DOHH2 (cell line): ENCODE results near the gene UBASH3B.
A peak's percentile ranks its signal among the peaks of the same experiment; 100 is the strongest.

Experiments used
- H3F3A ChIP-seq: fragments of 200-600 bp; sonication (generic), shearing (Covaris generic); 2 replicates; pipeline ENCODE4 v1.6.0; 2016; ENCODE audit warnings: antibody characterized with exemption, mild to moderate bottlenecking; ENCODE audit not compliant: control insufficient read depth, insufficient read depth
- H3K27ac ChIP-seq: fragments of 200-600 bp; sonication (generic); 2 replicates; pipeline ENCODE4 v1.5.1; 2014; ENCODE audit warnings: low read depth, mild to moderate bottlenecking, low read length, moderate library complexity
- H3K27me3 ChIP-seq: fragments of 200-600 bp; sonication (generic); 2 replicates; pipeline ENCODE4 v1.6.1; 2014; ENCODE audit warnings: mild to moderate bottlenecking, low read length, mixed read lengths; ENCODE audit not compliant: control insufficient read depth
- H3K36me3 ChIP-seq: fragments of 200-600 bp; sonication (generic); 2 replicates; pipeline ENCODE4 v1.6.1; 2014; ENCODE audit warnings: mild to moderate bottlenecking, low read length, moderate library complexity, mixed read lengths; ENCODE audit not compliant: control insufficient read depth
- H3K4me1 ChIP-seq: fragments of 200-600 bp; sonication (generic); 2 replicates; pipeline ENCODE4 v1.6.1; 2014; ENCODE audit warnings: mild to moderate bottlenecking, low read length, mixed read lengths; ENCODE audit not compliant: control insufficient read depth
- H3K4me2 ChIP-seq: fragments of 200-600 bp; sonication (generic); 2 replicates; pipeline ENCODE4 v1.6.0; 2014; ENCODE audit warnings: mild to moderate bottlenecking, low read length, moderate library complexity
- H3K4me3 ChIP-seq: fragments of 200-600 bp; sonication (generic); 2 replicates; pipeline ENCODE4 v1.5.1; 2014; ENCODE audit warnings: mild to moderate bottlenecking, low read length, mixed read lengths
- H3K79me2 ChIP-seq: fragments of 200-600 bp; sonication (generic); 2 replicates; pipeline ENCODE4 v1.6.1; 2014; ENCODE audit warnings: mild to moderate bottlenecking, low read length, mixed read lengths; ENCODE audit not compliant: control insufficient read depth
- H3K9me2 ChIP-seq: fragments of 200-600 bp; sonication (generic); replicated peaks from 2 replicates; pipeline ENCODE4 v1.6.1; 2014; ENCODE audit warnings: mild to moderate bottlenecking, low read length, mixed read lengths; ENCODE audit not compliant: control insufficient read depth
- H3K9me3 ChIP-seq: fragments of 200-600 bp; sonication (generic); 2 replicates; pipeline ENCODE4 v1.6.1; 2014; ENCODE audit warnings: antibody characterized with exemption, low read length, mixed read lengths; ENCODE audit not compliant: control insufficient read depth, insufficient read depth
- H4K20me1 ChIP-seq: fragments of 200-600 bp; sonication (generic); 2 replicates; pipeline ENCODE4 v1.6.0; 2014; ENCODE audit warnings: low read depth, mild to moderate bottlenecking, antibody characterized with exemption, low read length, moderate library complexity; ENCODE audit not compliant: control insufficient read depth, insufficient read depth
- EZH2phosphoT487 ChIP-seq: fragments of 200-600 bp; sonication (generic); IDR thresholded peaks from 2 replicates; pipeline ENCODE4 v1.6.1; 2017; ENCODE audit warnings: borderline replicate concordance, mild to moderate bottlenecking, antibody characterized with exemption, low read length, moderate library complexity, mixed read lengths
- TF ChIP-seq, protein P1 (sequence below): fragments of 200-600 bp; sonication (generic); IDR thresholded peaks from one replicate; pipeline ENCODE4 v1.5.1; 2014; ENCODE audit warnings: antibody characterized with exemption, mild to moderate bottlenecking, low read depth, low read length; ENCODE audit not compliant: poor library complexity, severe bottlenecking

Gene UBASH3B

DNA sequence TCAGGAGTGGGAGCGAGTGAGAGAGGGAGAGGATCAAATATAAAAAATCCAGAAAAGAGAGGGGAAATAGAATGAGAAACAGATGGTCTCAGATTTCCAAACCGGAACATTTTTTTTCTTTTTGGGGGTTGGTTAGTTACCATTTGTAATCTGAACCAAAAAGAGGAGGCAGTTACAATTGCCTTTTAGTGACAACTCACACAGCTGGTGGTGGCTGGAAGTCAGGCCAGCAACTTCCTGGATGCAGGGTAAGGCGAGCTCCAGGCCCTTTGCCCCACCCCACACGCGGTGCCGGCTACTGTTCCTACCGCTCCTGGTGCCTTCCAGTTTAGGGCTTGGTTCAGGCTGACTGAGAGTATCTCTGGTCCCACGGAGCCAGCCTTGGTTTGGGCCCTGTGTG, 21.0 kb upstream of the UBASH3B start:
- no peak for TF ChIP-seq EZH2phosphoT487
- no peaks in the 10 kb centered on the region for H3K36me3 ChIP-seq
- peaks cover 9% of the 10 kb centered on the region for H3K4me1 ChIP-seq
- H4K20me1 ChIP-seq, result no peaks in the 10 kb centered on the region
- H3K27me3 ChIP-seq, result no peaks in the 10 kb centered on the region
- no peak overlapping the region for H3K4me2 ChIP-seq
- no peak overlapping the region for H3K4me3 ChIP-seq
- no peaks in the 10 kb centered on the region for H3K79me2 ChIP-seq
- no peaks in the 10 kb centered on the region for H3F3A ChIP-seq
- H3K9me2 ChIP-seq, result no peaks in the 10 kb centered on the region
- H3K27ac ChIP-seq, result no peak overlapping the region
- no peaks in the 10 kb centered on the region for H3K9me3 ChIP-seq

DNA sequence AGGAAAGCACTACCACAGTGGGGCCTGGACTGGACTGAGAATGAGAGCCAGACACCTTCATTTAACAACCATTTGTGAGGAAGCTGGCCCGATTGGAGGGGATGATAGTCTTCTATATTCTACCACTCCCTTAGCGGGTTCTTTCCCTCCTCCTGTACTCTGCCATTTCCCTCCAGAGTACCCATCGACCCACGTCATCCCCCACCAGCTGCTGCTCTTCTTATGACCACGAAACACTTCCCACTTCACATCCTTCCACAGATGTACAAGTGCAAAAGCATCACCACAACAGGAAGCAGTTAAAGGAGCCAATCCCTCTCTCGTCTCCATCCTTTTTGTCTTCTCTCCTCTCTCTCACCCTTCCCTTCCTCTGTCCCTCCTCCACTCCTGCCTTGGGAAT, 18.0 kb upstream of the UBASH3B start:
- no peaks in the 10 kb centered on the region for H3K27me3 ChIP-seq
- no peak overlapping the region for H3K4me3 ChIP-seq
- no peaks in the 10 kb centered on the region for H4K20me1 ChIP-seq
- H3K9me2 ChIP-seq, result no peaks in the 10 kb centered on the region
- H3F3A ChIP-seq, result no peaks in the 10 kb centered on the region
- no peaks in the 10 kb centered on the region for H3K36me3 ChIP-seq
- H3K4me1 ChIP-seq, result peaks cover 9% of the 10 kb centered on the region
- no peak overlapping the region for H3K27ac ChIP-seq
- no peaks in the 10 kb centered on the region for H3K9me3 ChIP-seq
- no peaks in the 10 kb centered on the region for H3K79me2 ChIP-seq
- TF ChIP-seq EZH2phosphoT487, result no peak
- TF ChIP-seq, protein P1, sequence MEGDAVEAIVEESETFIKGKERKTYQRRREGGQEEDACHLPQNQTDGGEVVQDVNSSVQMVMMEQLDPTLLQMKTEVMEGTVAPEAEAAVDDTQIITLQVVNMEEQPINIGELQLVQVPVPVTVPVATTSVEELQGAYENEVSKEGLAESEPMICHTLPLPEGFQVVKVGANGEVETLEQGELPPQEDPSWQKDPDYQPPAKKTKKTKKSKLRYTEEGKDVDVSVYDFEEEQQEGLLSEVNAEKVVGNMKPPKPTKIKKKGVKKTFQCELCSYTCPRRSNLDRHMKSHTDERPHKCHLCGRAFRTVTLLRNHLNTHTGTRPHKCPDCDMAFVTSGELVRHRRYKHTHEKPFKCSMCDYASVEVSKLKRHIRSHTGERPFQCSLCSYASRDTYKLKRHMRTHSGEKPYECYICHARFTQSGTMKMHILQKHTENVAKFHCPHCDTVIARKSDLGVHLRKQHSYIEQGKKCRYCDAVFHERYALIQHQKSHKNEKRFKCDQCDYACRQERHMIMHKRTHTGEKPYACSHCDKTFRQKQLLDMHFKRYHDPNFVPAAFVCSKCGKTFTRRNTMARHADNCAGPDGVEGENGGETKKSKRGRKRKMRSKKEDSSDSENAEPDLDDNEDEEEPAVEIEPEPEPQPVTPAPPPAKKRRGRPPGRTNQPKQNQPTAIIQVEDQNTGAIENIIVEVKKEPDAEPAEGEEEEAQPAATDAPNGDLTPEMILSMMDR, result no peak
- H3K4me2 ChIP-seq, result peak overlapping the region; percentile 12; the same call in 1 of the 2 replicates

DNA sequence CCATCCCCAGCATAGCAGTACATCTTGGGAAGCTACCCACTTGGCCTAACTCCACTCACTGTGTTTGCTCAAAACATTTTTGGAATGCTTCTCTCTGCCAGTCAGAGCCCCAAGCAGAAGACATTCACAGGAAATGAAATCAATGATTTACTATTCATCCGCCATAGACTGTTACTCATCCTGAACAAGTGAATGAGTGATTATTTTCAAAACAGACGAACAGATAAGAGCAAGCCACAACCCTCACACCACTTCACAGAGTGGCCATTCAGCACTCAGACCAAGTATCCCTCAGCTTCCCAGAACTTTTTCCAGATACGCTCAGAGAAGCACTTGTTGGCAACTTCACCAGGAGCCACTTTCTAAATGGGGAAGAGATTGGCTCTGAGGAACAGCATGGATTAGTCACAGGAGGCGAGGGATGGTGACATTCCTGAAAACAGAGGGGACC, 13.0 kb upstream of the UBASH3B start:
- H3K36me3 ChIP-seq, result no peaks in the 10 kb centered on the region
- no peaks in the 10 kb centered on the region for H3K9me3 ChIP-seq
- H3F3A ChIP-seq, result no peaks in the 10 kb centered on the region
- no peak overlapping the region for H3K27ac ChIP-seq
- no peak overlapping the region for H3K4me3 ChIP-seq
- H3K9me2 ChIP-seq, result no peaks in the 10 kb centered on the region
- no peaks in the 10 kb centered on the region for H3K79me2 ChIP-seq
- no peak for TF ChIP-seq EZH2phosphoT487
- TF ChIP-seq, protein P1, result no peak
- H3K4me2 ChIP-seq, result no peak overlapping the region
- peaks cover 11% of the 10 kb centered on the region for H3K4me1 ChIP-seq
- H3K27me3 ChIP-seq, result no peaks in the 10 kb centered on the region
- H4K20me1 ChIP-seq, result no peaks in the 10 kb centered on the region

DNA sequence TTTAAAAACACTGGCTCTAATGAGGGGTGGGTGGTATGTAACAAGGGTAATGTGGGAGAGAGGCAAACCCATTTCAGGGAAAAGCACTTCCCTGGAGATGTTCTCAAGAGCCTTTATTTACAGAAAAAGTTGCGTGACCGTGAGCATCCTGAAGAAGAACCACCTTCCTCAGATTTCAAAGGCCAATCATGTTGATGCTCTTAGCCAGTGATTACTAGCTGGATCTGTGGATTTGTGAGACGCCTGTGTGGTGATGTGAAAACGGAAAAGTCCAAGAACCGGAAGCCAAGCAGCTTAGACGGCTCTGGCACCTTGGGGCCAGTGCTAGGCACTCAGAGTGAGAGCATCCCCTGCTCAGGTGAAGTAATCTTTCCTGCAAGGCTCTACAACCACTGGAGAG, 12.6 kb upstream of the UBASH3B start:
- H3K9me2 ChIP-seq, result no peaks in the 10 kb centered on the region
- no peak overlapping the region for H3K4me3 ChIP-seq
- TF ChIP-seq EZH2phosphoT487, result no peak
- TF ChIP-seq, protein P1, result no peak
- no peak overlapping the region for H3K4me2 ChIP-seq
- H3K4me1 ChIP-seq, result peaks cover 12% of the 10 kb centered on the region
- no peaks in the 10 kb centered on the region for H3F3A ChIP-seq
- no peaks in the 10 kb centered on the region for H3K36me3 ChIP-seq
- H3K27me3 ChIP-seq, result no peaks in the 10 kb centered on the region
- no peaks in the 10 kb centered on the region for H4K20me1 ChIP-seq
- no peaks in the 10 kb centered on the region for H3K9me3 ChIP-seq
- H3K27ac ChIP-seq, result no peak overlapping the region
- no peaks in the 10 kb centered on the region for H3K79me2 ChIP-seq
